ENCODE measurements around the gene C1QL4. TPM values are rescaled to one million over a fixed set of nuclear protein-coding genes. Genes with fewer than 3 reads are reported as not detected.

C1QL4 gene
- under 0.01 TPM in 1 of 2 replicates, not detected in the other for total RNA-seq

GRCh38 chr12:49336645-49337584, at the start of gene C1QL4:
C1QL4 (minus strand) TSS chr12:49337188; CDS start chr12:49336477, 711 bp downstream.

GRCh38 chr12:49367381-49368239, 30.6 kb upstream of the C1QL4 start, which contains the start of gene SPATS2:
SPATS2 (plus strand) TSS chr12:49367462; CDS start chr12:49461013, 93,551 bp downstream.

DNA sequence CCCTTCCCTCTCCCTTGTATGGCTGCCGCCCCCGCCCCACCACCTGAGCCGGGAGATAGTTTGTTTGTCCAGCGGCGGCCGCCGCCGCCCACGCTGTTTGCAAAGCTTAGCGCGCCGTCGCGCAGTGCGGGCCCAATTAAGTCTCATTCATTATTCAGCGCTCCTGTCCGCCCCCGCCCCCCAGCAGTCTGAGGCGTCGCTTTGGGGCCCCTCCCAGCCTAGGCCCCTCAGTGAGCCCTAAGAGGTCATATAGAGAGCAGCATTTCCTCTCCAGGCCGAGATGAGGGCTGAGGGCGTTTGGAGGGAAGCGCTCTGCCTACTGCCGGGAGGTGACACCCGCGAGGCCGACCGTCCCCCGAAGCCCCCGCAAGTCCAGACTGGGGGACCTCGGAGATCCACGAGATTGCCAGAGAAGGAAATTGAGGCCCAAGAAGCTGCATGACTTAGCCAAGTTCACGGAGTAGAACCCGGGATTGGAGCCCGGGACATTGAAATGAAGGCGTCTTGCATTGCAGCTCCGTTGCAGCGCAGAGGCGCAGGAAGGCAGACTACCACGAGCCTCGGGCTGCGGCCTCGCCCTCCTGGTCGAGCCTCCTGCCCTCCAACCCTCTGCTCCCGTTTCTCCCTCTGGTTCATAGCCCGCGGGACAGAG, 9.8 kb upstream of the C1QL4 start, which contains the start of gene DNAJC22:
Gene DNAJC22, plus strand, starts transcription at position 230 of the 652 bp plus-strand sequence. CDS start 1,985 bp downstream, outside the sequence.

GRCh38 chr12:49322708-49323523, 14.1 kb downstream of the C1QL4 start, which contains the start of gene TROAP:
TROAP (plus strand) TSS chr12:49323255; CDS start chr12:49323609, 354 bp downstream.

GRCh38 chr12:49295082-49295936, 41.7 kb downstream of the C1QL4 start, which contains the start of gene PRPH:
PRPH (plus strand) TSS chr12:49295147; CDS start chr12:49295201, 54 bp downstream.

Other genes starting within 250 kb of the C1QL4 start
- under 0.01 TPM in 1 of 2 replicates, not detected in the other for gene DHH, start 242.4 kb downstream of the C1QL4 start, total RNA-seq
- gene LMBR1L, start 226.3 kb downstream of the C1QL4 start, total RNA-seq = 27.7 and 31.8 TPM in 2 replicates
- 114 and 181 TPM in 2 replicates for gene TUBA1B, start 205.8 kb downstream of the C1QL4 start, total RNA-seq
- gene TUBA1A, start 148.1 kb downstream of the C1QL4 start, total RNA-seq = 2.7 and 16.7 TPM in 2 replicates
- 208 and 261 TPM in 2 replicates for gene TUBA1C, start 72.1 kb downstream of the C1QL4 start, total RNA-seq
- 0.07 and 0.34 TPM in 2 replicates for gene PRPH, start 42.0 kb downstream of the C1QL4 start, total RNA-seq
- gene TROAP, start 13.9 kb downstream of the C1QL4 start, total RNA-seq = 0.07 and 3.1 TPM in 2 replicates
- gene DNAJC22, start 9.7 kb upstream of the C1QL4 start, total RNA-seq = under 0.01 TPM in 1 of 2 replicates, not detected in the other
- 29.0 and 35.2 TPM in 2 replicates for gene SPATS2, start 30.3 kb upstream of the C1QL4 start, total RNA-seq
- gene KCNH3, start 201.8 kb upstream of the C1QL4 start, total RNA-seq = under 0.01 TPM in 1 of 2 replicates, not detected in the other
- 46.1 and 56.7 TPM in 2 replicates for gene MCRS1, start 231.0 kb upstream of the C1QL4 start, total RNA-seq

Data from nasal cavity respiratory epithelium epithelial cell of viscerocranial mucosa (primary cell).